Suprapubic skin (tissue), 4 donors: ENCODE measurements around the gene TRHDE. TPM values are rescaled to one million over a fixed set of nuclear protein-coding genes. Genes with fewer than 3 reads are reported as not detected.

ENCODE experiments used
- DNase-seq, 2 donors: peaks; one replicate each; pipeline ENCODE4 v3.0.0-alpha.2; 2019; ENCODE audit warnings: low spot score in 2 of 2
- H3K27ac ChIP-seq: fragments of 200-600 bp; sonication (generic); one replicate; pipeline ENCODE4 v1.5.1; 2019
- H3K27me3 ChIP-seq: fragments of 200-600 bp; sonication (generic); one replicate; pipeline ENCODE4 v1.5.1; 2019
- H3K36me3 ChIP-seq: fragments of 200-600 bp; sonication (generic); one replicate; pipeline ENCODE4 v1.5.1; 2019
- H3K4me1 ChIP-seq: fragments of 200-600 bp; sonication (generic); one replicate; pipeline ENCODE4 v1.5.1; 2019
- H3K4me3 ChIP-seq: fragments of 200-600 bp; sonication (generic); one replicate; pipeline ENCODE4 v1.5.1; 2019; ENCODE audit warnings: mild to moderate bottlenecking
- H3K9me3 ChIP-seq: fragments of 200-600 bp; sonication (generic); one replicate; pipeline ENCODE4 v1.5.1; 2019
- EP300 ChIP-seq: sonication (generic); formaldehyde crosslinking; IDR thresholded peaks from one replicate; pipeline ENCODE4 v1.6.1; 2017; ENCODE audit warnings: antibody characterized with exemption
- POLR2A ChIP-seq, 2 donors: fragments of 450-650 bp; IDR thresholded peaks; one replicate each; pipeline ENCODE4 v1.6.1; 2017; ENCODE audit warnings: antibody characterized with exemption in 2 of 2, mild to moderate bottlenecking in 2 of 2, moderate library complexity in 2 of 2
- POLR2AphosphoS5 ChIP-seq, 3 donors: sonication (generic); formaldehyde crosslinking; IDR thresholded peaks; one replicate each; pipeline ENCODE4 v1.6.1; 2017; ENCODE audit warnings: antibody characterized with exemption in 3 of 3
- WGBS: methylation state at CpG from one replicate; pipeline ENCODE4 v1.1.5; 2018; 5-methylcytosine and 5-hydroxymethylcytosine counted together
- total RNA-seq, 4 donors: library from RNA; depleted of rRNA; stranded (reverse); fragments of >200 nt; gene quantifications; one replicate each; pipeline ENCODE4 v1.1.0, GENCODE V29; 2016
- TF ChIP-seq, protein P1 (sequence below), 2 donors: fragments of 200-600 bp in 1 of 2; fragments of 450-650 bp in 1 of 2; sonication (generic) in 1 of 2; IDR thresholded peaks; one replicate each; pipeline ENCODE4 v1.5.1; 2016 to 2019; ENCODE audit warnings: antibody characterized with exemption in 2 of 2, mild to moderate bottlenecking in 1 of 2, moderate library complexity in 1 of 2

Gene TRHDE
- total RNA-seq, 4 donors from 2014 or later, result 0.49 to 1.2 (median 0.98) TPM

DNA sequence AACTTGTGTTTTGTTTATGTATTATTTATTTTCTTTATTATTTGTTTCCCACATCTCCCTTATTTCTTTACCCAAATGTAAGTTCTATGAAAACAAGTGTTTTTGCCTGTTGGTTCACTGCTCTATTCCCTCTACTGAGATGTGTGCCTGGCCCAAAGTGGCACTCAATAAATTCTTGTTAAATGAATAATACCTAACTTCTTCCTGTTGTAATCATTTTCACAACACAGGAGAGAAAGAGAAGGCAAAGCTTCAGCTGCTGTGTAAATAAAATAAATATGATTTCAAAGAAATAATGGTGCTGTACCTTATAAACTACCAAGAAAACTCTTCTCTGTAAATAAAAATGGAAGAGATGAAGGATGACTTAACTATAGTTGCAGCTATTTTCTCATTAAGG lies 116.2 kb downstream of the TRHDE start:
- no peak overlapping the region for H3K4me3 ChIP-seq
- H3K27ac ChIP-seq, result no peak overlapping the region
- no peaks in the 10 kb centered on the region for H3K36me3 ChIP-seq
- no peak for DNase-seq
- H3K27me3 ChIP-seq, result no peaks in the 10 kb centered on the region
- TF ChIP-seq, protein P1, sequence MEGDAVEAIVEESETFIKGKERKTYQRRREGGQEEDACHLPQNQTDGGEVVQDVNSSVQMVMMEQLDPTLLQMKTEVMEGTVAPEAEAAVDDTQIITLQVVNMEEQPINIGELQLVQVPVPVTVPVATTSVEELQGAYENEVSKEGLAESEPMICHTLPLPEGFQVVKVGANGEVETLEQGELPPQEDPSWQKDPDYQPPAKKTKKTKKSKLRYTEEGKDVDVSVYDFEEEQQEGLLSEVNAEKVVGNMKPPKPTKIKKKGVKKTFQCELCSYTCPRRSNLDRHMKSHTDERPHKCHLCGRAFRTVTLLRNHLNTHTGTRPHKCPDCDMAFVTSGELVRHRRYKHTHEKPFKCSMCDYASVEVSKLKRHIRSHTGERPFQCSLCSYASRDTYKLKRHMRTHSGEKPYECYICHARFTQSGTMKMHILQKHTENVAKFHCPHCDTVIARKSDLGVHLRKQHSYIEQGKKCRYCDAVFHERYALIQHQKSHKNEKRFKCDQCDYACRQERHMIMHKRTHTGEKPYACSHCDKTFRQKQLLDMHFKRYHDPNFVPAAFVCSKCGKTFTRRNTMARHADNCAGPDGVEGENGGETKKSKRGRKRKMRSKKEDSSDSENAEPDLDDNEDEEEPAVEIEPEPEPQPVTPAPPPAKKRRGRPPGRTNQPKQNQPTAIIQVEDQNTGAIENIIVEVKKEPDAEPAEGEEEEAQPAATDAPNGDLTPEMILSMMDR (IDR thresholded peaks at IDR 0.05), result no peak
- no peak for TF ChIP-seq EP300
- no peak for TF ChIP-seq POLR2AphosphoS5 (IDR thresholded peaks at IDR 0.05)
- no peak for TF ChIP-seq POLR2A (IDR thresholded peaks at IDR 0.05)
- H3K9me3 ChIP-seq, result no peaks in the 10 kb centered on the region
- H3K4me1 ChIP-seq, result no peaks in the 10 kb centered on the region

DNA sequence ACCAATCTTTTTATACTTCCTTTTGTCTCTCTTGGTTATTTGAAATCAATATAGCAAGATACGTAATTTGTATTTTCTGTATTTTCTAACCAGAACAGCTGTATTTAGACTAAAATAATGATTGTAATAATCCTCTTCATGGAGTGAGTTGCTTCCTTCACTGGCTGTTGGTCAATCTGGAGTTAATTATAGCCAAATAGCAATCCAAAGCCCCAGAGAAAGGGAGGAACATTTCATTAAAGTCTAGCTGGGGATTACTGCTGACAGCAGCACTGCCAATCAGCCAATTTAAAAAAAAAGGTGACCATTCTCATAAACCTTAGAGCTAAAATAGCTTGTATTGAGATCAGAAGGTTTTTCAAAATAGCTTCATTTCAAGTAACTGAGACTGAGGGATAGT lies 118.0 kb downstream of the TRHDE start:
- no peak overlapping the region for H3K4me3 ChIP-seq
- no peak for DNase-seq
- no peak overlapping the region for H3K27ac ChIP-seq
- 63% methylated on average over 1 of the region's 1 CpG for WGBS
- no peaks in the 10 kb centered on the region for H3K4me1 ChIP-seq
- no peaks in the 10 kb centered on the region for H3K27me3 ChIP-seq
- H3K36me3 ChIP-seq, result no peaks in the 10 kb centered on the region
- TF ChIP-seq EP300 (no peak), POLR2AphosphoS5 (IDR thresholded peaks at IDR 0.05) (no peak), POLR2A (IDR thresholded peaks at IDR 0.05) (no peak)
- TF ChIP-seq, protein P1 (IDR thresholded peaks at IDR 0.05), result no peak
- no peaks in the 10 kb centered on the region for H3K9me3 ChIP-seq

DNA sequence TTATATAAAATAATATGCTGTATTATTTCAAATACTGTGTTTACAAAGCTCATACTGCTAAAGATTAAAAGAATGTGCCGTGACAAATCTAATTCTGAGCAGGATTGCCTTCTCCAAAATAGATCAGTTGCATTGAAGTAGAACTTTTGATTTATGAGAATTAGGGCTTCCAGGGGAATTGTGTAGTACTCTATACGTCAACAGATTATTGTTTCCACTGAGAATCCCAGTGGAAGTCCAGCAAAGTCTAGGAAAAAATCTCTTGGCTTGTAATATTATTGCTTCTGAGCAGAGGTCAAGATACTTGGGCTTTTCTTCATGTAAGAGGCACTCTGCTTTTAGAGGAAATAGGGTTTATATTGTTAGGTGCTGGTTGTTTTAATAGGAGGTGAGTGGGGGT lies 133.9 kb downstream of the TRHDE start:
- Histone ChIP-seq H3K27me3 (no peaks in the 10 kb centered on the region), H3K27ac (no peak overlapping the region), H3K4me1 (no peaks in the 10 kb centered on the region), H3K36me3 (no peaks in the 10 kb centered on the region), H3K4me3 (no peak overlapping the region), H3K9me3 (no peaks in the 10 kb centered on the region)
- DNase-seq, result no peak
- WGBS, result 38% methylated on average over 2 of the region's 2 CpGs
- TF ChIP-seq EP300, result no peak
- TF ChIP-seq POLR2AphosphoS5 (IDR thresholded peaks at IDR 0.05), result no peak
- TF ChIP-seq, protein P1 (IDR thresholded peaks at IDR 0.05), result no peak
- no peak for TF ChIP-seq POLR2A (IDR thresholded peaks at IDR 0.05)

DNA sequence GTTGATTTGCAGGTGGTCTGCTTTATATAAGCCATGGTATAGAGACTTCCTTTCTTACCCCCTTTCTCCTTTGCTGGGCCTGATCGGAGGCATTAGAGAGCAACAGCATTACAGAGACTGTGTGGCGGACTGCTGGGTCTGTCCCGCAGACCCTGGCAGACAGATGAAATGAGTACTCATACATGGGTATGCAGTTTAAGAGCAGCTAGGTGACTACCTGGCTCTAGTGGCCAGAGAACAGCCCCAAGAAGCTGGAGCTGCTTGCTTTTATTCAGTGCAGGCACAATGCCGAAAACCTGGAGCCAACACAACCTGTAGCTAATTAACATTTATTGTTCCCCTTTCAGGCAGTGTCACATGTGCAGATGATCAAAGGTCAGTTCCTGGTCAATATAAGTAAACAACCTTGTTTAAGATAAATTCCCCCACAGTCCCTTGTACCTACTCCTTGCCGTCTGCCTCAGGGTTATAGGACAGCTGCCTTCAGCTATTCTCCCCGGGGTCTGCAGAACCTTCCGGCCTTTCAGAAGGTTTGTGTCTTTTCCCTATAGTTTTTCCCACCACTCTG lies 160.0 kb downstream of the TRHDE start:
- Histone ChIP-seq H3K27ac (no peak overlapping the region), H3K27me3 (no peaks in the 10 kb centered on the region), H3K4me1 (no peaks in the 10 kb centered on the region), H3K36me3 (no peaks in the 10 kb centered on the region), H3K4me3 (no peak overlapping the region), H3K9me3 (no peaks in the 10 kb centered on the region)
- WGBS, result 85% methylated on average over 7 of the region's 7 CpGs
- no peak for DNase-seq
- TF ChIP-seq POLR2AphosphoS5 (IDR thresholded peaks at IDR 0.05), result no peak

DNA sequence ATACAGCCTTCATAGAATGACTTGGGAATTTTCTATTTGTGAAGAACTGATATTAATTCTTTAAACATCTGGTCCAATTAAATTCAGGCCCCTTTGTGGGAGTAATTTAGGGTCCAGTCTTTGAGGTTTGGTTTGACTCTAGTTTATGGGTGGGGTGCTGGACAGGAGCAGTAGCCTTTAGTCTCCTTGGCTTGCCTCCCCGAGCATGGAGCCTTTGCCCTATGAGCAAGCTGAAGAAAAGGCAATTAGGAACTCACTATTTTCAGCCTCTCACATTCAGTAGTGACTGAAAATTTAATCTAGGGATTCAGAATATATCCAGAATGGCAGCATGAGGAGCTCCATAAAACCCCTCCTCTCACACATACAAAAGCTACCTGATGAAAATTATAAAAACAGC lies 161.1 kb downstream of the TRHDE start:
- no peaks in the 10 kb centered on the region for H3K9me3 ChIP-seq
- TF ChIP-seq, protein P1 (IDR thresholded peaks at IDR 0.05), result no peak
- TF ChIP-seq POLR2AphosphoS5 (IDR thresholded peaks at IDR 0.05) (no peak), EP300 (no peak), POLR2A (IDR thresholded peaks at IDR 0.05) (no peak)
- DNase-seq, result no peak
- H3K27ac ChIP-seq, result no peak overlapping the region
- no peaks in the 10 kb centered on the region for H3K27me3 ChIP-seq
- 71% methylated on average over 1 of the region's 1 CpG for WGBS
- no peaks in the 10 kb centered on the region for H3K4me1 ChIP-seq
- no peaks in the 10 kb centered on the region for H3K36me3 ChIP-seq
- H3K4me3 ChIP-seq, result no peak overlapping the region

DNA sequence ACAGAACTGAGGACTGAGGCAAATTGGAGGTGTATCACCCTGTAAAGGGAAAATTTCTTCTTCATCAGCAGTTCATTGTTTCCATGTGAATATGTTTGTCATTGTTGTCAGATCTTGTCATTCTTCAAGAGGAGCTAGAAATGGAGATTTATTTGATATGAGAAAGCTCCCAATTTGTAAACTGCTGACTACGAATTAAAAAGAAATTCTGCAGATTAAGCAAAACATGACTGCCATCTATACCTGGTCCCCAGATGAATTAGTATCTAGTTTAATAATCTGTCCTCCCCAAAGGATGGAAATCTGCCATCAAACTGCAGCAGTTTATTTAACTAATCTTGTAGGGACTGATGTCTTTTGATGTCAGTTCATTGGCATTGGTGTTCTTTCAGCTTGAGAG lies 162.8 kb downstream of the TRHDE start:
- Histone ChIP-seq H3K4me3 (no peak overlapping the region), H3K4me1 (no peaks in the 10 kb centered on the region), H3K36me3 (no peaks in the 10 kb centered on the region), H3K27ac (no peak overlapping the region), H3K27me3 (no peaks in the 10 kb centered on the region), H3K9me3 (no peaks in the 10 kb centered on the region)
- 74% methylated on average over 1 of the region's 1 CpG for WGBS
- DNase-seq, result no peak
- no peak for TF ChIP-seq POLR2A (IDR thresholded peaks at IDR 0.05)
- no peak for TF ChIP-seq EP300
- TF ChIP-seq POLR2AphosphoS5 (IDR thresholded peaks at IDR 0.05), result no peak
- TF ChIP-seq, protein P1 (IDR thresholded peaks at IDR 0.05), result no peak
